ENCODE data around the gene E4F1.

The E4F1 gene

GRCh38 chr16:2223221-2223941 lies at the start of gene E4F1:
TSS of gene E4F1 (plus strand) at chr16:2223591. CDS start at chr16:2223614, 23 bp downstream.
- peak; percentile 98 for DNase-seq (ENCODE audit: low spot score)

- no peak for DNase-seq (ENCODE audit: low spot score)
These were observed 49.5 kb upstream of the E4F1 start for GRCh38 chr16:2173916-2174315.

- peak; percentile 59 for DNase-seq (ENCODE audit: low spot score)
These were observed 48.8 kb upstream of the E4F1 start for GRCh38 chr16:2174396-2175131.

GRCh38 chr16:2175454-2175853 lies 47.9 kb upstream of the E4F1 start:
- DNase-seq (ENCODE audit: low spot score): no peak

- no peak for DNase-seq (ENCODE audit: low spot score)
These were observed 47.3 kb upstream of the E4F1 start for GRCh38 chr16:2176047-2176446.

- no peak for DNase-seq (ENCODE audit: low spot score)
These were observed 46.3 kb upstream of the E4F1 start for GRCh38 chr16:2177101-2177500.

GRCh38 chr16:2177561-2177960 lies 45.8 kb upstream of the E4F1 start:
- DNase-seq (ENCODE audit: low spot score): no peak

- no peak for DNase-seq (ENCODE audit: low spot score)
These were observed 44.9 kb upstream of the E4F1 start for GRCh38 chr16:2178321-2179106.

- DNase-seq (ENCODE audit: low spot score): no peak
These were observed 44.3 kb upstream of the E4F1 start for GRCh38 chr16:2179107-2179501.

GRCh38 chr16:2179576-2179975 lies 43.8 kb upstream of the E4F1 start:
- DNase-seq (ENCODE audit: low spot score): no peak

- DNase-seq (ENCODE audit: low spot score): no peak
These were observed 42.9 kb upstream of the E4F1 start for GRCh38 chr16:2180461-2180860.

GRCh38 chr16:2180962-2181923 lies 42.1 kb upstream of the E4F1 start:
- no peak for DNase-seq (ENCODE audit: low spot score)

GRCh38 chr16:2181952-2182351 lies 41.4 kb upstream of the E4F1 start:
- DNase-seq (ENCODE audit: low spot score): no peak

- no peak for DNase-seq (ENCODE audit: low spot score)
These were observed 39.7 kb upstream of the E4F1 start for GRCh38 chr16:2183671-2184070.

- no peak for DNase-seq (ENCODE audit: low spot score)
These were observed 39.0 kb upstream of the E4F1 start for GRCh38 chr16:2184346-2184745.

- DNase-seq (ENCODE audit: low spot score): no peak
These were observed 38.4 kb upstream of the E4F1 start for GRCh38 chr16:2184962-2185361.

- DNase-seq (ENCODE audit: low spot score): no peak
These were observed 37.3 kb upstream of the E4F1 start for GRCh38 chr16:2186064-2186463.

- DNase-seq (ENCODE audit: low spot score): no peak
These were observed 36.9 kb upstream of the E4F1 start for GRCh38 chr16:2186505-2186904.

GRCh38 chr16:2187212-2187611 lies 36.2 kb upstream of the E4F1 start:
- DNase-seq (ENCODE audit: low spot score): no peak

GRCh38 chr16:2188395-2188794 lies 35.0 kb upstream of the E4F1 start:
- no peak for DNase-seq (ENCODE audit: low spot score)

- no peak for DNase-seq (ENCODE audit: low spot score)
These were observed 34.0 kb upstream of the E4F1 start for GRCh38 chr16:2189252-2189893.
